ENCODE results near the gene TOP3A. TPM values are rescaled to one million over a fixed set of nuclear protein-coding genes. Genes with fewer than 3 reads are reported as not detected.
A peak's percentile ranks its signal among the peaks of the same experiment; 100 is the strongest.

TOP3A gene
- total RNA-seq, 2 experiments from 2014 or later = 21.5 to 24.8 TPM

GRCh38 chr17:18226284-18226945, 88.4 kb downstream of the TOP3A start:
- no peaks in the 10 kb centered on the region for H3K27me3 ChIP-seq (ENCODE audit: control insufficient read depth in 1 of 2, insufficient read depth in 2 of 2, low read length in 2 of 2)
- DNase-seq (peak in 1 of 14 experiments; percentile 35), ATAC-seq (ENCODE audit: poor library complexity) (no peak)
- POLR2A ChIA-PET = interaction anchor here (1.0 kb wide), 1 partner anchor 30 kb away, joined by 3 read pairs; no protein-coding TSS in a partner anchor
- Mint-ChIP-seq H3K9me3 (no peaks in the 10 kb centered on the region), H3K4me1 (ENCODE audit: low read depth) (peaks cover 25% of the 10 kb centered on the region), H3K27me3 (no peaks in the 10 kb centered on the region), H3K36me3 (ENCODE audit: low read depth) (no peaks in the 10 kb centered on the region), H3K27ac (peak overlapping the region; percentile 48), H3K4me3 (peak overlapping the region; percentile 89)
- H3K4me3 ChIP-seq (ENCODE audit: low read length) = peak overlapping the region; percentile 81
- TF ChIP-seq, protein P1, sequence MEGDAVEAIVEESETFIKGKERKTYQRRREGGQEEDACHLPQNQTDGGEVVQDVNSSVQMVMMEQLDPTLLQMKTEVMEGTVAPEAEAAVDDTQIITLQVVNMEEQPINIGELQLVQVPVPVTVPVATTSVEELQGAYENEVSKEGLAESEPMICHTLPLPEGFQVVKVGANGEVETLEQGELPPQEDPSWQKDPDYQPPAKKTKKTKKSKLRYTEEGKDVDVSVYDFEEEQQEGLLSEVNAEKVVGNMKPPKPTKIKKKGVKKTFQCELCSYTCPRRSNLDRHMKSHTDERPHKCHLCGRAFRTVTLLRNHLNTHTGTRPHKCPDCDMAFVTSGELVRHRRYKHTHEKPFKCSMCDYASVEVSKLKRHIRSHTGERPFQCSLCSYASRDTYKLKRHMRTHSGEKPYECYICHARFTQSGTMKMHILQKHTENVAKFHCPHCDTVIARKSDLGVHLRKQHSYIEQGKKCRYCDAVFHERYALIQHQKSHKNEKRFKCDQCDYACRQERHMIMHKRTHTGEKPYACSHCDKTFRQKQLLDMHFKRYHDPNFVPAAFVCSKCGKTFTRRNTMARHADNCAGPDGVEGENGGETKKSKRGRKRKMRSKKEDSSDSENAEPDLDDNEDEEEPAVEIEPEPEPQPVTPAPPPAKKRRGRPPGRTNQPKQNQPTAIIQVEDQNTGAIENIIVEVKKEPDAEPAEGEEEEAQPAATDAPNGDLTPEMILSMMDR (IDR thresholded peaks at IDR 0.05) = no peak
- H3K9me3 ChIP-seq (ENCODE audit: control insufficient read depth in 1 of 2, insufficient read depth in 1 of 2, low read length in 2 of 2) = no peaks in the 10 kb centered on the region
- peaks cover 44% of the 10 kb centered on the region for H3K4me1 ChIP-seq (ENCODE audit: insufficient read depth, low read length)
- H3K36me3 ChIP-seq (ENCODE audit: insufficient read depth, low read length) = no peaks in the 10 kb centered on the region
- intact Hi-C loops (cut with DNase I, micrococcal nuclease) = no loop called here
- CTCF ChIA-PET = interaction anchor here (1.6 kb wide), 1 partner anchor 9 kb away, joined by 3 read pairs; no protein-coding TSS in a partner anchor
- no peak overlapping the region for H3K27ac ChIP-seq (ENCODE audit: low read depth in 1 of 2, low read length in 2 of 2)

DNA sequence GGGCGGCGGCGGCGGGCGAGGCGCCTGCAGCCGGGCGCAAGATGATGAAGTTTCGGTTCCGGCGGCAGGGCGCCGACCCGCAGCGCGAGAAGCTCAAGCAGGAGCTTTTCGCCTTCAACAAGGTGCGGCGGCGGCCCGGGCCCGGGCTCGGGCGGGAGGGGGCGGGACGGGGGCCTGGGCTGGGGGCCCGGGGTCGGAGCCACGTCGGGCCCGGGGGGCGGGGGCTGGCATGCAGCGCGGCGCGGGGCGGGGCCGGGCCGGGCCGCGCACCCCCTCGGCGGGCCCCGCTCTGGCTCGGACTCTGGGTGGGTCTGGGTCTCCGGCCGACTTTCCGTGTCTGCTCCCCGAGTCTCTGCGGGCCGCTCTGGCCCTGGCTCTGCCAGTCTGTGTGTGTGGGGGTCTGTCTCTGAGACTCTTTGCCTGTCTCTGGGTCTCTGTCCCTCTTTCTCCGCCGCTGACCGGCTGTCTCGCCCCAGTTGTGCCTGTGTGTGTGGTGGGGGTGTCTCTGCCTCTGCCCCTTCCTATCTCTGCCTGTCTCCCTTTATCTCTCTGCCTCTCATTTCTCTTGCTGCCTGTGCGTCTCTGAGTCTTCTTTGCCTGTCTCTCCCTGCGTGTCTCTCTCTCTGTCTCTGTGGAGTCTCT, 89.0 kb downstream of the TOP3A start:
- ChIA-PET POLR2A (interaction anchor here (0.6 to 1.7 kb wide), 5 partner anchors 30 to 89 kb away, joined by 3 to 4 read pairs (median 3); partner anchors contain the start of gene TOP3A), CTCF (interaction anchor here (1.6 kb wide), 1 partner anchor 8 kb away, joined by 3 read pairs; no protein-coding TSS in a partner anchor)
- no peaks in the 10 kb centered on the region for H3K27me3 Mint-ChIP-seq
- peak overlapping the region; percentile 81 for H3K4me3 ChIP-seq (ENCODE audit: low read length)
- H3K4me1 Mint-ChIP-seq (ENCODE audit: low read depth) = peaks cover 25% of the 10 kb centered on the region
- H3K4me1 ChIP-seq (ENCODE audit: insufficient read depth, low read length) = peaks cover 42% of the 10 kb centered on the region
- no peaks in the 10 kb centered on the region for H3K36me3 Mint-ChIP-seq (ENCODE audit: low read depth)
- intact Hi-C loops (cut with DNase I, micrococcal nuclease) = loop anchor here in 1 of 2 experiments (1.0 kb wide), 3 partner anchors 35 to 90 kb away; partner anchors contain the start of genes ALKBH5, MIEF2 and SMCR8
- peak overlapping the region in 1 of 2 donors; percentile 21 for H3K27ac ChIP-seq (ENCODE audit: low read depth in 1 of 2, low read length in 2 of 2)
- no peaks in the 10 kb centered on the region for H3K9me3 ChIP-seq (ENCODE audit: control insufficient read depth in 1 of 2, insufficient read depth in 1 of 2, low read length in 2 of 2)
- no peaks in the 10 kb centered on the region for H3K9me3 Mint-ChIP-seq
- TF ChIP-seq, protein P1 (IDR thresholded peaks at IDR 0.05) = no peak
- peak overlapping the region; percentile 48 for H3K27ac Mint-ChIP-seq
- no peaks in the 10 kb centered on the region for H3K27me3 ChIP-seq (ENCODE audit: control insufficient read depth in 1 of 2, insufficient read depth in 2 of 2, low read length in 2 of 2)
- ATAC-seq (ENCODE audit: poor library complexity) (no peak), DNase-seq (peak in 1 of 14 experiments; percentile 11)
- H3K36me3 ChIP-seq (ENCODE audit: insufficient read depth, low read length) = no peaks in the 10 kb centered on the region
- H3K4me3 Mint-ChIP-seq = peak overlapping the region; percentile 89

GRCh38 chr17:18225121-18225641, 89.6 kb downstream of the TOP3A start, which contains the start of gene LLGL1:
Gene LLGL1, plus strand, starts transcription at chr17:18225635. Its CDS starts 48 bp downstream, at chr17:18225683.
- H3K36me3 Mint-ChIP-seq (ENCODE audit: low read depth) = no peaks in the 10 kb centered on the region
- H3K4me3 Mint-ChIP-seq = peak within 1 kb of the TSS; percentile 89
- Histone ChIP-seq H3K27ac (ENCODE audit: low read depth in 1 of 2, low read length in 2 of 2) (peak within 1 kb of the TSS in 1 of 2 donors; percentile 21), H3K9me3 (ENCODE audit: control insufficient read depth in 1 of 2, insufficient read depth in 1 of 2, low read length in 2 of 2) (no peaks in the 10 kb centered on the region), H3K4me3 (ENCODE audit: low read length) (peak within 1 kb of the TSS; percentile 81), H3K4me1 (ENCODE audit: insufficient read depth, low read length) (peaks cover 42% of the 10 kb centered on the region), H3K36me3 (ENCODE audit: insufficient read depth, low read length) (no peaks in the 10 kb centered on the region), H3K27me3 (ENCODE audit: control insufficient read depth in 1 of 2, insufficient read depth in 2 of 2, low read length in 2 of 2) (no peaks in the 10 kb centered on the region)
- H3K27ac Mint-ChIP-seq = peak within 1 kb of the TSS; percentile 62
- ATAC-seq (ENCODE audit: poor library complexity) (peak; percentile 98), DNase-seq (peak; percentile 90 to 97 (median 97))
- ChIA-PET CTCF (no interaction called here), POLR2A (interaction anchor here (0.6 to 1.7 kb wide), 5 partner anchors 30 to 89 kb away, joined by 3 to 7 read pairs (median 4); partner anchors contain the start of genes ALKBH5 and TOP3A)
- TF ChIP-seq, protein P1 (IDR thresholded peaks at IDR 0.05) = no peak
- no peaks in the 10 kb centered on the region for H3K27me3 Mint-ChIP-seq
- H3K4me1 Mint-ChIP-seq (ENCODE audit: low read depth) = peaks cover 25% of the 10 kb centered on the region
- intact Hi-C loops (cut with DNase I, micrococcal nuclease) = loop anchor here in 1 of 2 experiments (1.0 kb wide), 3 partner anchors 35 to 90 kb away; partner anchors contain the start of genes ALKBH5, MIEF2 and SMCR8
- H3K9me3 Mint-ChIP-seq = no peaks in the 10 kb centered on the region
